SU-DHL-6 (cell line): ENCODE results near the gene CTSZ.

ENCODE experiments used
- H2AFZ ChIP-seq: fragments of 200-600 bp; sonication (generic); 2 replicates; pipeline ENCODE4 v1.6.1; 2014; ENCODE audit warnings: low read depth, mild to moderate bottlenecking, moderate library complexity, mixed read lengths, antibody characterized with exemption, low read length; ENCODE audit not compliant: severe bottlenecking
- H3F3A ChIP-seq: fragments of 200-600 bp; shearing (Covaris generic); 2 replicates; pipeline ENCODE4 v1.6.0; 2016; ENCODE audit warnings: antibody characterized with exemption, mild to moderate bottlenecking; ENCODE audit not compliant: insufficient read depth
- H3K27ac ChIP-seq: fragments of 200-600 bp; sonication (generic); 2 replicates; pipeline ENCODE4 v1.5.1; 2016; ENCODE audit warnings: low read depth, mild to moderate bottlenecking, low read length, moderate library complexity, mixed read lengths
- H3K27me3 ChIP-seq: fragments of 200-600 bp; sonication (generic), shearing (Covaris generic); 2 replicates; pipeline ENCODE4 v1.6.0; 2014; ENCODE audit warnings: mild to moderate bottlenecking, low read length
- H3K36me3 ChIP-seq: fragments of 200-600 bp; sonication (generic); 2 replicates; pipeline ENCODE4 v1.6.1; 2014; ENCODE audit warnings: mild to moderate bottlenecking, low read length, mixed read lengths
- H3K4me2 ChIP-seq: fragments of 300-600, 200-600 bp; shearing (Covaris generic), sonication (generic); 2 replicates; pipeline ENCODE4 v1.6.0; 2014; ENCODE audit warnings: low read length, low read depth, mild to moderate bottlenecking; ENCODE audit not compliant: poor library complexity, severe bottlenecking
- H3K4me3 ChIP-seq: fragments of 200-600 bp; sonication (generic); 2 replicates; pipeline ENCODE4 v1.5.1; 2014; ENCODE audit warnings: antibody characterized with exemption, low read length, mild to moderate bottlenecking, mixed read lengths; ENCODE audit not compliant: insufficient read depth, poor library complexity, severe bottlenecking
- H3K79me2 ChIP-seq: fragments of 200-600 bp; sonication (generic); 2 replicates; pipeline ENCODE4 v1.6.1; 2014; ENCODE audit warnings: mild to moderate bottlenecking, low read length, moderate library complexity; ENCODE audit not compliant: insufficient read depth
- H3K9ac ChIP-seq: fragments of 200-600 bp; sonication (generic); 2 replicates; pipeline ENCODE4 v1.7.0; 2014; ENCODE audit warnings: mild to moderate bottlenecking, low read length
- H3K9me2 ChIP-seq: fragments of 200-600 bp; sonication (generic); replicated peaks from 2 replicates; pipeline ENCODE4 v1.6.1; 2014; ENCODE audit warnings: low read length; ENCODE audit not compliant: insufficient read depth
- H3K9me3 ChIP-seq: fragments of 200-600 bp; sonication (generic); 2 replicates; pipeline ENCODE4 v1.6.1; 2014; ENCODE audit warnings: low read length, mixed read lengths; ENCODE audit not compliant: insufficient read depth
- H4K20me1 ChIP-seq: fragments of 200-600 bp; sonication (generic); 2 replicates; pipeline ENCODE4 v1.6.1; 2014; ENCODE audit warnings: low read depth, mild to moderate bottlenecking, antibody characterized with exemption, low read length, moderate library complexity, mixed read lengths
- EZH2phosphoT487 ChIP-seq: fragments of 200-600 bp; sonication (generic), shearing (Covaris generic); conservative IDR thresholded peaks from 2 replicates; pipeline ENCODE4 v1.6.1; 2018; ENCODE audit warnings: mild to moderate bottlenecking, antibody characterized with exemption, low read length, moderate library complexity, mixed read lengths
- TF ChIP-seq, protein P1 (sequence below): fragments of 200-600 bp; sonication (generic); IDR thresholded peaks from one replicate; pipeline ENCODE4 v1.5.1; 2017; ENCODE audit warnings: antibody characterized with exemption, mild to moderate bottlenecking, low read length, moderate library complexity; ENCODE audit not compliant: insufficient read depth, poor library complexity, severe bottlenecking

The CTSZ gene

DNA sequence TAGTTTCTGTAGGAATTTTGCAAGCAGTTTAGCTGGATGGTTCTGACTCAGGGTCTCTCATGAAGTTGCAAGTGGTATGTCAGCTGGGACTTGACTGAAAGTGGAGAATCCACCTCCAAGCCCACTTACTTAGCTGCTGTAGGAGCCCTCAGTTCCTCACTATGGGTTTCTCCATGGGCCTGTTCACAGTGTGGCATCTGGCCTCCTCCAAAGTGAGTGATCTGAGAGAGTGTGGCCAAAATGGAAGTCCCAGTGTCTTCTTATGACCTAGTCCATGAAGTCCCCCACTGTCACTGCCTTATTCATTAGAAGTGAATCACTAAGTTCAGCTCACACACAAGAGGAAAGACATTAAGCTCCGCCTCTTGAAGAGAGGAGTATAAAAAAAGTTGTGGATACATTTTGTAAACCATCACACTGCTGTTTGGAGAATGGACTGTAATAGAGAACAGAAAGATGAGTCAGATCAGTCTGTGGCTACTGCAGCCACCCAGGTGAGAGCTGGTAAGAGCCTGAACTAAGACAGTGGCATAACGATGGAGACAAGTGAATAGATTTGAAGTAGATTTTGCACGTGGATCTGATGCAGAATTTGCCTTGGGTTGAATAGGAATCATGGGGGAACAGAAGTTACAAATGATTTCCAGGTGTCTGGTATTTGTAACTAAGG, 30.9 kb downstream of the CTSZ start:
- no peaks in the 10 kb centered on the region for H4K20me1 ChIP-seq

DNA sequence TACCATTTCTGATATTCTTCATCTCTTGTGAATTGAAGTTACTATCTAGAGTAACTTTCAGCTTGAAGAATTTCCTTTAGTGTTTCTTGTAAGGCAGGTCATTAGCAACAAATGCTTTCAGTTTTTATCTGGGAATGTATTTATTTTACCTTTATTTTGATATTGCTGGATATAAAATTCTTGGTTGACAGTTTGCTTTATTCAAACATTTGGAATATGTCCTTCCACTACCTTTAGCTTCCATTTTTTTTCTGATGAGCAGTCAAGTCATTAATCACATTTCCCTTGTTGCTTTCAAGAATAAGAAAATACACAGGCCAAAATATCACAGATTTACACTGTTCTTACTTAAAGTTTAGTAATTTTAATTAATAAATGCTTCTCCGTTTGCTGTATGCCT, 31.7 kb downstream of the CTSZ start:
- H3K27me3 ChIP-seq, result no peaks in the 10 kb centered on the region
- H3F3A ChIP-seq, result peaks cover 8% of the 10 kb centered on the region; the same call in 1 of the 2 replicates
- no peaks in the 10 kb centered on the region for H4K20me1 ChIP-seq
- no peak overlapping the region for H3K9ac ChIP-seq
- no peak overlapping the region for H2AFZ ChIP-seq
- H3K4me3 ChIP-seq, result no peak overlapping the region
- no peak for TF ChIP-seq EZH2phosphoT487
- TF ChIP-seq, protein P1, sequence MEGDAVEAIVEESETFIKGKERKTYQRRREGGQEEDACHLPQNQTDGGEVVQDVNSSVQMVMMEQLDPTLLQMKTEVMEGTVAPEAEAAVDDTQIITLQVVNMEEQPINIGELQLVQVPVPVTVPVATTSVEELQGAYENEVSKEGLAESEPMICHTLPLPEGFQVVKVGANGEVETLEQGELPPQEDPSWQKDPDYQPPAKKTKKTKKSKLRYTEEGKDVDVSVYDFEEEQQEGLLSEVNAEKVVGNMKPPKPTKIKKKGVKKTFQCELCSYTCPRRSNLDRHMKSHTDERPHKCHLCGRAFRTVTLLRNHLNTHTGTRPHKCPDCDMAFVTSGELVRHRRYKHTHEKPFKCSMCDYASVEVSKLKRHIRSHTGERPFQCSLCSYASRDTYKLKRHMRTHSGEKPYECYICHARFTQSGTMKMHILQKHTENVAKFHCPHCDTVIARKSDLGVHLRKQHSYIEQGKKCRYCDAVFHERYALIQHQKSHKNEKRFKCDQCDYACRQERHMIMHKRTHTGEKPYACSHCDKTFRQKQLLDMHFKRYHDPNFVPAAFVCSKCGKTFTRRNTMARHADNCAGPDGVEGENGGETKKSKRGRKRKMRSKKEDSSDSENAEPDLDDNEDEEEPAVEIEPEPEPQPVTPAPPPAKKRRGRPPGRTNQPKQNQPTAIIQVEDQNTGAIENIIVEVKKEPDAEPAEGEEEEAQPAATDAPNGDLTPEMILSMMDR, result no peak
- no peaks in the 10 kb centered on the region for H3K79me2 ChIP-seq
- H3K9me3 ChIP-seq, result no peaks in the 10 kb centered on the region
- H3K36me3 ChIP-seq, result no peaks in the 10 kb centered on the region
- no peak overlapping the region for H3K4me2 ChIP-seq
- no peaks in the 10 kb centered on the region for H3K9me2 ChIP-seq
- no peak overlapping the region for H3K27ac ChIP-seq

More for the DNA sequence above, 30.9 kb downstream of the CTSZ start:
- H3K79me2 ChIP-seq, result no peaks in the 10 kb centered on the region
- no peaks in the 10 kb centered on the region for H3K36me3 ChIP-seq
- no peaks in the 10 kb centered on the region for H3K9me2 ChIP-seq
- no peaks in the 10 kb centered on the region for H3K27me3 ChIP-seq
- no peak overlapping the region for H3K27ac ChIP-seq
- no peak overlapping the region for H3K9ac ChIP-seq
- H3F3A ChIP-seq, result peaks cover 8% of the 10 kb centered on the region; the same call in 1 of the 2 replicates
- TF ChIP-seq, protein P1, result no peak
- no peak for TF ChIP-seq EZH2phosphoT487
- no peaks in the 10 kb centered on the region for H3K9me3 ChIP-seq
- no peak overlapping the region for H2AFZ ChIP-seq
- H3K4me3 ChIP-seq, result no peak overlapping the region
- H3K4me2 ChIP-seq, result no peak overlapping the region

DNA sequence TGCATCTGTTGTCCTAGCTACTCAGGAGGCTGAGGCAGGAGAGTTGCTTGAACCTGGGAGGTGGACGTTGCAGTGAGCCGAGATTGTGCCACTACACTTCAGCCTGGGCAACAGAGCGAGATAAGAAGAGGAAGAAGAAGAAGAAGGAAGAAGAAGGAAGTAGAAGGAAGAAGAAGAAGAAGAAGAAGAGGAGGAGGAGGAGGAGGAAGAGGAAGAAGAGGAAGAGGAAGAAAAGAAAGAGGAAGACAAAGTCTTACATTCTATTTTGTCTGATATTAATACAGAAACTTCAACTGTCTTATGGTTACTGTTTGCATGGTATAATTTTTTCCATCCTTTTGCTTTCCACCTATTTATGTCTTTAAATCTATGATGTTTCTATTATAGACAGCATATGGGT, 33.2 kb downstream of the CTSZ start:
- TF ChIP-seq, protein P1, result no peak
- no peak for TF ChIP-seq EZH2phosphoT487
- H3K9me2 ChIP-seq, result no peaks in the 10 kb centered on the region
- no peaks in the 10 kb centered on the region for H3K27me3 ChIP-seq
- no peaks in the 10 kb centered on the region for H3K9me3 ChIP-seq
- H3K79me2 ChIP-seq, result no peaks in the 10 kb centered on the region
- H3K36me3 ChIP-seq, result no peaks in the 10 kb centered on the region
- H4K20me1 ChIP-seq, result no peaks in the 10 kb centered on the region
- H3K4me2 ChIP-seq, result peak overlapping the region; percentile 22
- no peak overlapping the region for H2AFZ ChIP-seq
- no peak overlapping the region for H3K9ac ChIP-seq
- no peak overlapping the region for H3K27ac ChIP-seq
- H3K4me3 ChIP-seq, result no peak overlapping the region
- H3F3A ChIP-seq, result 0 out of 2 replicates have a peak, but pooled peaks cover 3% of the 10 kb centered on the region
